AG04450 (cell line): ENCODE data around the gene KPNA6. TPM values are rescaled to one million over a fixed set of nuclear protein-coding genes. Genes with fewer than 3 reads are reported as not detected.

Experiments used
- CTCF ChIA-PET: fragments of 300-600, 350-600 bp; formaldehyde crosslinking; extraction: SDS; loops from one replicate; lab custom pipeline; 2022; ENCODE audit warnings: antibody characterized with exemption, inconsistent platforms; lab: Charles Lee
- POLR2A ChIA-PET: fragments of 350-600 bp; formaldehyde crosslinking; extraction: SDS; loops from one replicate; lab custom pipeline; 2021; ENCODE audit warnings: antibody characterized with exemption, inconsistent platforms; lab: Yijun Ruan, JAX
- DNase-seq: peaks from one replicate; pipeline ENCODE4 v3.0.0-alpha.2; 2011; ENCODE audit warnings: low read depth, low spot score
- H3K27ac ChIP-seq: one replicate; pipeline ENCODE4 v1.5.1; 2012; ENCODE audit warnings: low read depth, low read length, control low read depth
- H3K27me3 ChIP-seq: one replicate; pipeline ENCODE4 v1.6.0; 2012; ENCODE audit warnings: low read length; ENCODE audit not compliant: control insufficient read depth, insufficient read depth
- H3K4me3 ChIP-seq: 2 replicates; pipeline ENCODE4 v1.5.1; 2011; ENCODE audit warnings: mild to moderate bottlenecking, low read depth, low read length, control low read depth
- H3K9me3 ChIP-seq: 2 replicates; pipeline ENCODE4 v1.5.1; 2012; ENCODE audit warnings: low read length; ENCODE audit not compliant: control insufficient read depth, insufficient read depth
- CTCF ChIP-seq: IDR thresholded peaks from 2 replicates; pipeline ENCODE4 v1.5.1; 2011; ENCODE audit warnings: low read depth, low read length, control low read depth, inconsistent platforms
- polyA plus RNA-seq: library from polyadenylated mRNA; depleted of rRNA; stranded (reverse); fragments of >200 nt; gene quantifications from 2 replicates; pipeline ENCODE4 v1.2.3, GENCODE V29; 2011

Gene KPNA6
- polyA plus RNA-seq, 1 experiment: 45.9 TPM

- no peak for TF ChIP-seq CTCF
- CTCF ChIA-PET: no interaction called here
Measured at GRCh38 chr1:32192220-32192948, 84.5 kb downstream of the KPNA6 start.

GRCh38 chr1:32194984-32195383 is 87.1 kb downstream of the KPNA6 start:
- no peak for TF ChIP-seq CTCF
- H3K27me3 ChIP-seq: no peaks in the 10 kb centered on the region
- H3K4me3 ChIP-seq: no peak overlapping the region
- no peaks in the 10 kb centered on the region for H3K9me3 ChIP-seq
- CTCF ChIA-PET: interaction anchor here (1.1 kb wide), 1 partner anchor 20 kb away, joined by 3 read pairs; no protein-coding TSS in a partner anchor
- POLR2A ChIA-PET: interaction anchor here (0.6 kb wide), 1 partner anchor 80 kb away, joined by 4 read pairs; no protein-coding TSS in a partner anchor
- no peak for DNase-seq
- H3K27ac ChIP-seq: no peak overlapping the region

More at GRCh38 chr1:32192220-32192948, 84.5 kb downstream of the KPNA6 start:
- POLR2A ChIA-PET: interaction anchor here (0.6 to 1.1 kb wide), 3 partner anchors 9 to 127 kb away, joined by 3 read pairs; no protein-coding TSS in a partner anchor
- Histone ChIP-seq H3K9me3 (no peaks in the 10 kb centered on the region), H3K27me3 (no peaks in the 10 kb centered on the region), H3K27ac (no peak overlapping the region), H3K4me3 (no peak overlapping the region)
- DNase-seq: no peak

GRCh38 chr1:32195531-32195930 is 87.7 kb downstream of the KPNA6 start:
- H3K9me3 ChIP-seq: no peaks in the 10 kb centered on the region
- DNase-seq: no peak
- H3K27ac ChIP-seq: no peak overlapping the region
- TF ChIP-seq CTCF: no peak
- H3K27me3 ChIP-seq: no peaks in the 10 kb centered on the region
- POLR2A ChIA-PET: interaction anchor here (0.6 to 0.7 kb wide), 2 partner anchors 81 to 84 kb away, joined by 4 to 6 read pairs; no protein-coding TSS in a partner anchor
- CTCF ChIA-PET: interaction anchor here (1.1 kb wide), 1 partner anchor 20 kb away, joined by 3 read pairs; no protein-coding TSS in a partner anchor
- H3K4me3 ChIP-seq: no peak overlapping the region

- Histone ChIP-seq H3K4me3 (no peak overlapping the region), H3K27me3 (no peaks in the 10 kb centered on the region), H3K27ac (no peak overlapping the region), H3K9me3 (no peaks in the 10 kb centered on the region)
- no peak for TF ChIP-seq CTCF
- ChIA-PET CTCF (interaction anchor here (1.1 kb wide), 1 partner anchor 19 kb away, joined by 3 read pairs; no protein-coding TSS in a partner anchor), POLR2A (interaction anchor here (0.7 to 2.2 kb wide), 3 partner anchors 10 to 85 kb away, joined by 6 to 9 read pairs (median 7); no protein-coding TSS in a partner anchor)
- DNase-seq: no peak
Measured at GRCh38 chr1:32195972-32196823, 88.3 kb downstream of the KPNA6 start.
